ENCODE results near the gene ANKRD62. TPM values are rescaled to one million over a fixed set of nuclear protein-coding genes. Genes with fewer than 3 reads are reported as not detected.
A peak's percentile ranks its signal among the peaks of the same experiment; 100 is the strongest.
"Not testable (repeated sequence)": the region's sequence is repeated elsewhere in the genome, so short reads cannot be mapped to it uniquely, and the experiment has no call there.

ANKRD62 gene
- total and polyA plus RNA-seq, 9 donors, result not detected

- no peak for TF ChIP-seq EP300 (IDR thresholded peaks at IDR 0.05)
- no peak for TF ChIP-seq CTCF (IDR thresholded peaks at IDR 0.05)
- no peak for TF ChIP-seq POLR2A (IDR thresholded peaks at IDR 0.05)
- peak in 2 of 5 donors; percentile 10 to 13 for DNase-seq
- no peaks in the 10 kb centered on the region for H3K4me1 ChIP-seq (ENCODE audit: insufficient read depth)
- no peaks in the 10 kb centered on the region for H3K36me3 ChIP-seq
- H3K27me3 ChIP-seq, result no peaks in the 10 kb centered on the region
- H3K9me3 ChIP-seq, result no peaks in the 10 kb centered on the region
- no peak overlapping the region for H3K27ac ChIP-seq
- WGBS, 3 donors, result 93 to 96% (median 96%) methylated on average over 25 to 26 of the region's 26 CpGs
- no peak overlapping the region for H3K4me3 ChIP-seq
- intact Hi-C loops (cut with DNase I), result no loop called here
Observed at GRCh38 chr18:12067671-12068070, 26.0 kb upstream of the ANKRD62 start.

GRCh38 chr18:12068316-12068949 lies 25.2 kb upstream of the ANKRD62 start:
- intact Hi-C loops (cut with DNase I); H3K4me1 ChIP-seq (ENCODE audit: insufficient read depth); H3K36me3 ChIP-seq; H3K4me3 ChIP-seq; H3K27ac ChIP-seq; H3K27me3 ChIP-seq; H3K9me3 ChIP-seq: not testable (repeated sequence)
- WGBS, 3 donors, result 77 to 83% (median 81%) methylated on average over 44 of the region's 44 CpGs
- peak in 1 of 5 donors; percentile 23 for DNase-seq

GRCh38 chr18:12068950-12069320 lies 24.7 kb upstream of the ANKRD62 start:
- intact Hi-C loops (cut with DNase I), result no loop called here
- no peak for TF ChIP-seq POLR2A (IDR thresholded peaks at IDR 0.05)
- TF ChIP-seq EP300 (IDR thresholded peaks at IDR 0.05), result no peak
- TF ChIP-seq CTCF (IDR thresholded peaks at IDR 0.05), result no peak
- H3K36me3 ChIP-seq, result no peaks in the 10 kb centered on the region
- H3K9me3 ChIP-seq, result no peaks in the 10 kb centered on the region
- H3K4me3 ChIP-seq, result no peak overlapping the region
- DNase-seq, result no peak
- no peaks in the 10 kb centered on the region for H3K27me3 ChIP-seq
- no peak overlapping the region for H3K27ac ChIP-seq
- WGBS, 3 donors, result 64 to 73% (median 67%) methylated on average over 3 of the region's 3 CpGs
- no peaks in the 10 kb centered on the region for H3K4me1 ChIP-seq (ENCODE audit: insufficient read depth)

- WGBS, 3 donors, result 20 to 50% (median 46%) methylated on average over 1 of the region's 1 CpG
- H3K36me3 ChIP-seq; H3K4me3 ChIP-seq; H3K27me3 ChIP-seq; DNase-seq; intact Hi-C loops (cut with DNase I); H3K27ac ChIP-seq; H3K9me3 ChIP-seq; H3K4me1 ChIP-seq (ENCODE audit: insufficient read depth): not testable (repeated sequence)
Observed at GRCh38 chr18:12071066-12071465, 22.6 kb upstream of the ANKRD62 start.

- Histone ChIP-seq H3K36me3 (no peaks in the 10 kb centered on the region), H3K27me3 (no peaks in the 10 kb centered on the region), H3K9me3 (no peaks in the 10 kb centered on the region), H3K4me1 (ENCODE audit: insufficient read depth) (no peaks in the 10 kb centered on the region), H3K4me3 (no peak overlapping the region), H3K27ac (no peak overlapping the region)
- no peak for DNase-seq
- TF ChIP-seq EP300 (IDR thresholded peaks at IDR 0.05) (no peak), CTCF (IDR thresholded peaks at IDR 0.05) (no peak), POLR2A (IDR thresholded peaks at IDR 0.05) (no peak)
- WGBS, 3 donors, result 72 to 86% (median 79%) methylated on average over 1 of the region's 1 CpG
- intact Hi-C loops (cut with DNase I), result no loop called here
Observed at GRCh38 chr18:12072996-12073395, 20.6 kb upstream of the ANKRD62 start.

All from ovary (tissue), 9 donors.